Thyroid gland (tissue), 4 donors: Measurements from ENCODE around the gene CUL4A.

Source experiments
- CTCF ChIP-seq, 6 experiments: fragments of 200-600 bp in 3 of 6; fragments of 450-650 bp in 3 of 6; sonication (generic) in 3 of 6; IDR thresholded peaks; one replicate each; pipeline ENCODE4 v1.5.1; 2016 to 2019; ENCODE audit warnings: antibody characterized with exemption in 6 of 6, mild to moderate bottlenecking in 2 of 6, inconsistent platforms in 1 of 6, moderate library complexity in 1 of 6
- POLR2A ChIP-seq, 2 donors: fragments of 450-650 bp; IDR thresholded peaks; one replicate each; pipeline ENCODE4 v1.6.1; 2017; ENCODE audit warnings: antibody characterized with exemption in 2 of 2, mild to moderate bottlenecking in 2 of 2, moderate library complexity in 1 of 2

GRCh38 chr13:113293686-113294085 lies 84.3 kb downstream of the CUL4A start:
- TF ChIP-seq CTCF (IDR thresholded peaks at IDR 0.05) = no peak
- TF ChIP-seq POLR2A (IDR thresholded peaks at IDR 0.05) = no peak
